Measurements from ENCODE around the gene SERPINA12.
"Not testable (repeated sequence)": the region's sequence is repeated elsewhere in the genome, so short reads cannot be mapped to it uniquely, and the experiment has no call there.

The SERPINA12 gene

DNA sequence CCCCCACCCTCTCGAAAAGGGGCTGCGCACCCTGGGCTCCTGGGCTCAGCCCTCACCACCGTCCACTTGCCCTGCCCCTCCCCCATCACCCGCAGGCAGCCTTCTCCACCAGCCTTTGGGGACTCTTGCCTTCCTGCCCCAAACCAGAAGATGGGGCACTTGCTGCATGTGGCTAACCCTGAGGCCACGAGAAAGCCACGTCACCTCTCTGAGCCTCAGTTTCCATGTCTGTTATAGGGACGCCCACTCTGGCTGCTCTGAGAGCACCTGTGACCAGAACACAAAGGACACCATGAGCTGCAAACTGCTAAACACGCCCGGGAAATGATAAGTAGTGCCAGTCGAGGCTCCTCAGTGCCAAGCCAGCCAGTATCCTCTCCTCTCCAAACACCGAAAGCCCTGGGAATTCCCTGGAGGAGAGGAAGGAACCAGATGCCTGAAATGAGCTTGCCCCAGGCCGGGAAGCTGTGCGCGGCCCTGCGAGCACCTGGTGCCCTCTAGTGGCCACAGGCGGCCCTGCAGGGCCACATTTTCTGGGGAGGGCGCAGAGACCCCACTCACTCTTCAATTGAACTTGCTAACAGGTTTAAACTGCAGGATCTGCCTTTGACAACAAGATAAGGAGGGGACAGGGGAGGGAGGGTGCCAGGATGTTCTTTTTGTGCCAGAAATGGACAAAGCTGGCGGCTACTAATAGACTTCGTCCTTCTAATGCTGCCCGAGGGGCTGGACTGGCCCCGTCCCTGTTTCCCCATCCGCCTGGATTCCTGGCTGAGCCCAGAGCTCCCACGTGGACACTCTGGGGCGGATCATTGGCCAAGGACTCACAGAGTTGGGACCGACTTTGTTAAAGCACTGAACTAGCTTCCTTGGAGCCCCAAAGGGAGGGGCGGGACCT lies 23.1 kb downstream of the SERPINA12 start:
- DNase-seq: no peak

GRCh38 chr14:94484481-94484880 lies 24.8 kb downstream of the SERPINA12 start:
- no peak for DNase-seq

- no peak for DNase-seq
These were observed 25.5 kb downstream of the SERPINA12 start for GRCh38 chr14:94483729-94484275.

DNA sequence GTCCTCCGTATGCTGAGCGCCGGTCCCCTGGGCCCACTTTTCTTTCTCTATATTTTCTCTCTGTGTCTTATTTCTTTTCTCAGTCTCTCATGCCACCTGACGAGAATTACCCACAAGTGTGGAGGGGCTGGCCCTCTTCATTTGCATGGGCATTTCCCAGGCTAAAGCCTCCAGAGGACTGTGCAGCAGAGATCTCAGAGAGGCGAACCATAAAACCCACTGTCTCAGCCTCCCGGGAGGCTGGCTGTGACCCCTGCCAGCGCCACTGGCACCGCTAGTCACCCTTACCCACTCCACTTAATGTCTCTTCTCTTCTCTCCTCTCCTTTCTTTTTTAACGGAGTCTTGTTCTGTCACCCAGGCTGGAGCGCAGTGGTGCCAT lies 26.2 kb downstream of the SERPINA12 start:
- DNase-seq: no peak

GRCh38 chr14:94482132-94483070 lies 26.9 kb downstream of the SERPINA12 start:
- not testable (repeated sequence) for DNase-seq

- no peak for DNase-seq
These were observed 27.7 kb downstream of the SERPINA12 start for GRCh38 chr14:94481468-94482131.

- no peak for DNase-seq
These were observed 28.5 kb downstream of the SERPINA12 start for GRCh38 chr14:94480809-94481208.

- DNase-seq: no peak
These were observed 30.8 kb downstream of the SERPINA12 start for GRCh38 chr14:94478420-94478819.

GRCh38 chr14:94476023-94476422 lies 33.2 kb downstream of the SERPINA12 start, which contains the start of gene SERPINA9:
Gene SERPINA9 (minus strand): TSS chr14:94476197. CDS start chr14:94469840, 6,357 bp downstream.
- DNase-seq: no peak

DNA sequence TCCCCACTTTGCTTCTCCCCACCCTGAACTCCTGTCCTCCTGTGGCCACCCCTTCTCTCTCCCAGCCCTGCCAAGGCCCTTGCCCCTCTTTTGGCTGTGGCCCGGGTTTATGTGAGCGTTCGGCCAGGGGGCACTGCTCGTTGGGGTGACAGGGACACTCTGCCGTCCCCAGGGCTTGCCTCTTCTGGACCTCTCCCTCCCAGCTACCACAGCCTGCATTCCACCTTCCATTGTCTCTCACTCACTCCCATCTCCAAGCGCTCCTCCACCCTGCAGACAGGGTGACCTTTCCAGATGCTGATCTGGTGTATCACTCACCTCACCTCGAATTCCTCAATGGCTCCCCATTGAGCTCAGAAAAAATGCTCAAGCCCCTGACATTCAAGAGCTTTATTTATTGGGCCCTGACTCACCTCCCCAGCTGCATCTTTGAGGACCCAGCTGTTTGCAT lies 34.7 kb downstream of the SERPINA12 start:
- no peak for DNase-seq

DNA sequence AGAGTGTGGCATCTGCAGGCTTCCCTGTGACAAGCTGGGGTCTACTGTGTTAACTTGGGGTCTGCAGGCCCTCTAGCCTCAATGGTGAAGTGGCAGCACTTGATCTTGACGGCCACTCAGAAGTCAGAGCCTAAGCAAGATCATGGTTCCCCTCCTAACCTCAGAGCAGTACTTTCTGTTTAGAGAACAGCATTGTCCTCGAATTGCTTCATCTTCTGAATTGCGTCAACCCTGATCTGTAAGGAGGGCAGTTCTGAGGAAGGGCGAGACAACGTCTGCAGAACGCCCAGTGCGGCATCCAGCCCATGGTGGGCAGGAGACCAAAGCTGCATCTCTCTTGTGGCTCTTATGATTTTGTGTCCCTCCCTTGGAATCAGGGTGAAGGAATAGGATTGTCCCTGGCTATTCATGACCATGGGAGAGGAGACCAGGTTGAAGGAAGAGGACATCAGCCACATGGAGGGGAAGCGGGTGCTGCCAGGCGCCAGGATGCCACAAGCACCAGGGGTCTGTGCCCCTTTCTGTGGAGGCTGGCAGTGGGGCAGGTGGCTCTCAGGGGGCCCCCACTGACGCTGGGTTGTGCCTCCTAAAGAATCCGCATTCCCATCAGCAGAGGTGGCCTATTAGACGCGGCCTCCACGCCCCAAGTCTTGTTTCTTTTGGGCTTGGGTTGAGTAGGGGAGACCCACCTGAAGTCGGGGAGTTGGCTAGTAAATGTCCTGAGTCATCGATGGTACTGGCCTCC lies 35.4 kb downstream of the SERPINA12 start:
- DNase-seq: no peak

GRCh38 chr14:94472842-94473241 lies 36.4 kb downstream of the SERPINA12 start:
- no peak for DNase-seq

DNA sequence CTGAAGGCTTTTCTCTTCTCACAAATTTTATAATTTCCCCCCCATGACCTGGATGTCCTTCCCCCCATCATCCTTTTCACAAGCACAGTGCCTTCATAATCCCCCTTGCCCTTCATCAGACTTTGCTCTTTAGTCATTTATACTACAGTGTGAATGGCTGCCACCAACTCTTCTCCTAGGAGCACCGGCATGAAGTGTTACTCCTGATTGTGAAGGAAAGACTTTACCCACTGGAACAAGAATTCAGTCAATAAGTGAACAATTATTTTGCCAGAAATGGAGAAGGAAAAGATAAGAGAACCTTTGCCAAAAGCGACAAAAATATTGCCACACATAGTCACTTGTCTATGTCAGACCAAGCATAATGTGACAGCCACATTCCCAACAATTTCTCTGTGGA lies 38.2 kb downstream of the SERPINA12 start:
- DNase-seq: no peak

GRCh38 chr14:94470311-94470710 lies 39.0 kb downstream of the SERPINA12 start:
- no peak for DNase-seq

- DNase-seq: no peak
These were observed 40.0 kb downstream of the SERPINA12 start for GRCh38 chr14:94469261-94469660.

DNA sequence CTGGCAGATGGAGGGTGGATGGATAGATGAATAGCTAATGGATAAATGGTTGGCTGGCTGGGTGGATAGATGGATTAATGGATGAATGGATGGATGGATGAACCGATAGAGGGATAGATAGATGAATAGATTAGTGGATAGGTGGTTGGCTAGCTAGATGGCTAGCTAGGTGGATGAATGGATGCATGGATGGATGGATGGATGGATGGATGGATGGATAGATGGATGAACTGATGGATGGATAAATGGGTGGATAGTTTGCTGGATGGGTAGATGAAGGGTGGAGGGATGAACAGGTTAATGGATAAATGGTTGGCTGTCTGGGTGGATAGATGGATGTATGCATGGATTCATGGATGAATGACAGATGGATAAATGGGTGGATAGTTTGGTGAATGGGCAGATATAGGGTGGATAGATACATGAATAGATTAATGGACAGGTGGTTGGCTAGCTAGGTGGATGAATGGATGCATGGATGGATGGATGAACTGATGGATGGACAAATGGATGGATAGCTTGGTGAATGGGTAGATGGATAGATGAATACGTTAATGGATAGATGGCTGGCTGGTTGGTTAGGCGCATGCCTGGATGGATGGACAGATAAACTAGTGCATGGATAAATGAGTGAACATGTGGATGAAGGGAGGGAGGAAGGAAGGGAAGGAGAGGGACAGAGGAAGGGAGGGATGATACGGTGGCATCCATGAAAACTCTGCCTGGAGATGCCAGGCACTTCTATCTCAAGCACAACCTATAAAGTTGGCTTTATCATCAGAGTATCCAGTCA lies 41.3 kb downstream of the SERPINA12 start:
- no peak for DNase-seq

GRCh38 chr14:94466706-94467370 lies 42.4 kb downstream of the SERPINA12 start:
- DNase-seq: no peak

DNA sequence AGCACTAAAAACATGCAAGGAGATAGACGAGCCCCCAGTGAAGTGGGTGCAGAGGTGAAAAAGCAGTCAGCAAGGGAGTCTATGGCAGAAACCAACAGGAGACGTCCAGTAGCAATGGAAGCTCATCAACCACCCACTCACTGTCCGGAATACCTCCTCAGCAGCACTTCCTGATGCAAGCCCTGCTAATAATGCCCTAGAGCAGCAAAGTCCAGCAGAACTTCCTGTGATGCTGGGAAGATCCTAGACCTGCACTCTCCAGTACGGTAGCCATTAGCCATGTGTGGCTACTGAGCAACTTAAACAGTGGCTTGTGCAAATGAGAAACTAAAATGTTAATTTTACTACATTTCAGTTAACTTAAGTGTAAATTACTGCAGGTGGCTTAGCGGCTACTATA lies 44.2 kb downstream of the SERPINA12 start:
- no peak for DNase-seq

DNA sequence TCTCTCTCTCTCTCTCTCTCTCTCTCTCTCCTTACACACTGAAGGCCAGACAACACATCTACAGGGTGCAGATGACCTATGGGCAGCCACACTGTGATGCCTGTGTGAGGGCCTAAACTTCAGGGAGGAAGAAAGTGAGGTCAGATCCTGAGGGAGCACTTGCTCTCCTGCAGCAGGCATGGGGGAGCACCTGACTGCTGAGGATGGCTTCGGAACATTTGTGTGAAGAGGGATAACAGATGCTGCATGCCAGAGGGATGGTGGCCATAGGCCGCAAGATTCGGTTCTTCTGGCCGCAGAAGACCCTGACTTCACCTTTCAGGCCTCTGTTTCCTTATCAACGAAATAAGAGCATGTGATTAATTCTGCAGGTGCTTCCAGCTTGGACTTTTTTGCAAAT lies 45.0 kb downstream of the SERPINA12 start:
- no peak for DNase-seq
